ENCODE measurements around the gene CLCN6.

DNA sequence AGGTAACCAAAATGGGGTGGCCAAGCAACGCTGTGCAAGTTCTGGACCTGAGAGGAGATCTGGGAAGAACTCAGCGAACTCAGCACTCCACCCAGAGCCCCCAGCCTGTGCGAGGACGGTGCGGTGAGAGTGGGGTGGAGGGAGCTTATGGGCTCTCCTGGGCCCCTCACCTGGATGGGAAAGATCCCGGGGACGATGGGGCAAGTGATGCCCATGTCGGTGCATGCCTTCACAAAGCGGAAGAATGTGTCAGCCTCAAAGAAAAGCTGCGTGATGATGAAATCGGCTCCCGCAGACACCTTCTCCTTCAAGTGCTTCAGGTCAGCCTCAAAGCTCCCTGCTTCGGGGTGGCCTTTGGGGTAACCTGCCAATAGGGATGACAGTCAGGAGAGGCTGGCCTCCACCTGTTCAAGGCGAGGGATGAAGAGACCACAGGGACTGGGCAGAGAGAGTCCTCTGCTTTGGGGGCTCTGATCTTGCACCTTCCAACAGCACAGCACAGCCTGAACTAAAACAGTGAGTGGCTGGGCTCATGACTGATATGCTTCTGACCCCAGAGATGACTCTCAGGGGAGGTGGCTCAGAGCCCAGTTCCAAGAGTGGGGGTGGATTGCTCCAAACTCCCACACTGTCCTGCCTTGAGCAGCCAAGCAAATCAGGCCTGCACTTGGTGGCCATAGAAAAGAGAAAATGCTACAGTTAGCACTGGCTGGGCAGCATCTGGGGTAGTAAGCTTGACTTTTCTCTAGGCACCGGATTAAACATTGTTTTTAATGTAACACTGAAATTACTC, 9.8 kb upstream of the CLCN6 start:
- TF ChIP-seq, protein P1, sequence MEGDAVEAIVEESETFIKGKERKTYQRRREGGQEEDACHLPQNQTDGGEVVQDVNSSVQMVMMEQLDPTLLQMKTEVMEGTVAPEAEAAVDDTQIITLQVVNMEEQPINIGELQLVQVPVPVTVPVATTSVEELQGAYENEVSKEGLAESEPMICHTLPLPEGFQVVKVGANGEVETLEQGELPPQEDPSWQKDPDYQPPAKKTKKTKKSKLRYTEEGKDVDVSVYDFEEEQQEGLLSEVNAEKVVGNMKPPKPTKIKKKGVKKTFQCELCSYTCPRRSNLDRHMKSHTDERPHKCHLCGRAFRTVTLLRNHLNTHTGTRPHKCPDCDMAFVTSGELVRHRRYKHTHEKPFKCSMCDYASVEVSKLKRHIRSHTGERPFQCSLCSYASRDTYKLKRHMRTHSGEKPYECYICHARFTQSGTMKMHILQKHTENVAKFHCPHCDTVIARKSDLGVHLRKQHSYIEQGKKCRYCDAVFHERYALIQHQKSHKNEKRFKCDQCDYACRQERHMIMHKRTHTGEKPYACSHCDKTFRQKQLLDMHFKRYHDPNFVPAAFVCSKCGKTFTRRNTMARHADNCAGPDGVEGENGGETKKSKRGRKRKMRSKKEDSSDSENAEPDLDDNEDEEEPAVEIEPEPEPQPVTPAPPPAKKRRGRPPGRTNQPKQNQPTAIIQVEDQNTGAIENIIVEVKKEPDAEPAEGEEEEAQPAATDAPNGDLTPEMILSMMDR (IDR thresholded peaks at IDR 0.05): no peak
- no peak for TF ChIP-seq POLR2AphosphoS5 (IDR thresholded peaks at IDR 0.05)
- TF ChIP-seq POLR2A (IDR thresholded peaks at IDR 0.05): no peak
